Activated T-cell treated with anti-CD3 and anti-CD28 coated beads, Interleukin-2, amount 50 U/mL, for 4 hours (primary cell): ENCODE results near the gene GAS2L2. TPM values are rescaled to one million over a fixed set of nuclear protein-coding genes. Genes with fewer than 3 reads are reported as not detected.
A peak's percentile ranks its signal among the peaks of the same experiment; 100 is the strongest.
"Not testable (repeated sequence)": the region's sequence is repeated elsewhere in the genome, so short reads cannot be mapped to it uniquely, and the experiment has no call there.

ENCODE experiments used
- ATAC-seq, 2 donors: fragments of 200-7000 bp; cut with Tn5 transposase; one replicate each; pipeline ENCODE4 v1.10.0; 2021
- DNase-seq: peaks from one replicate; pipeline ENCODE4 v3.0.0-alpha.2; 2020
- H3K27me3 Mint-ChIP-seq: one replicate; pipeline ENCODE4 v1.8.0; 2021; ENCODE audit warnings: low read depth, mixed read lengths
- H3K36me3 Mint-ChIP-seq: one replicate; pipeline ENCODE4 v1.8.0; 2022; ENCODE audit warnings: mixed read lengths; ENCODE audit not compliant: insufficient read depth
- H3K4me1 Mint-ChIP-seq: one replicate; pipeline ENCODE4 v1.8.0; 2021; ENCODE audit warnings: low read depth, mixed read lengths
- H3K4me3 Mint-ChIP-seq: one replicate; pipeline ENCODE4 v1.8.0; 2021; ENCODE audit warnings: mild to moderate bottlenecking, moderate library complexity, mixed read lengths
- H3K9me3 Mint-ChIP-seq: one replicate; pipeline ENCODE4 v1.8.0; 2021; ENCODE audit warnings: mixed read lengths
- total RNA-seq, 3 donors: library from RNA; stranded (reverse); gene quantifications; one replicate each; pipeline ENCODE4 v1.2.1, GENCODE V29; 2021

The GAS2L2 gene
- total RNA-seq, 3 donors from 2014 or later = 0.05 TPM; not detected in 2

DNA sequence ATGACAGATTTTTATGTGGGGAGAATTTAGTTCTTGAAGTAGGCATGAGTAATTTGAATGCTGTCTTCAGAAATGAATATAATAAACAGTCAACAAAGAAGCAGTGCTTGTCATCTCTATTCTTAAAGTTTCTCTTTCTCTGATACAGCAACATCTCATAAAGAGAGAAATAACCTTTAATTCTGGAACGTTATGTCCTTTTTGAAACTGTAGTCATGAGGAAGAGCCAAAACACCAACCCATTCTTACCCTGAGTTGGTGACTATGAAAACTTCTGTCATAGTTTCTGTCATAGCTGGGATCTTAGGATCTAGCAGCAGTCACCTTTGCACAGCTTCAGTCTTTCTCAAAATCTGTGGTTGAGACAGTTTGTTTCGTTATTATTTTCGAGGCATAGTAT, 36.9 kb downstream of the GAS2L2 start:
- no peak for ATAC-seq
- no peak for DNase-seq
- peaks cover 8% of the 10 kb centered on the region for H3K4me1 Mint-ChIP-seq
- no peak overlapping the region for H3K4me3 Mint-ChIP-seq
- H3K36me3 Mint-ChIP-seq = peaks cover 30% of the 10 kb centered on the region
- H3K27me3 Mint-ChIP-seq = no peaks in the 10 kb centered on the region
- H3K9me3 Mint-ChIP-seq = no peaks in the 10 kb centered on the region

DNA sequence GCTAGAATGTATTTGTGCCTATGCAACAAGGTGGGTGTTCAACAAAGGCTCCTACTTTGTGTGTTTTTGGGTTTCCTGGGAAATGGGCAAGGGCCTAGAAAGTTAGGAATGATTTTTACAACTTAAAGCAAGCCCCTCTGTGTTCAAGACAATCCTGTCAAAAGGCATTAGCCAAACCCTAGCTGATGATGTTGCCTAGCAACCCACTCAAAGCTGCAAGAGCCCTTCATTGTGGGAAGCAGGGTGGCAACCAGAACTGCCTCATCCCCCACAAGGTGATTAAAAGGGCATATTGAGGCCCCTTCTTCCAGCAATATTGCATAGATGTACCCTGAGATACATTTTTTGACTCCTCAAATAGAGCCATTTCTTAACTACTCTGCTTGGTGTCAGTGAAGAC, 37.6 kb downstream of the GAS2L2 start:
- DNase-seq (no peak), ATAC-seq (no peak)
- H3K27me3 Mint-ChIP-seq = no peaks in the 10 kb centered on the region
- no peak overlapping the region for H3K4me3 Mint-ChIP-seq
- peaks cover 10% of the 10 kb centered on the region for H3K4me1 Mint-ChIP-seq
- peaks cover 29% of the 10 kb centered on the region for H3K36me3 Mint-ChIP-seq
- no peaks in the 10 kb centered on the region for H3K9me3 Mint-ChIP-seq

DNA sequence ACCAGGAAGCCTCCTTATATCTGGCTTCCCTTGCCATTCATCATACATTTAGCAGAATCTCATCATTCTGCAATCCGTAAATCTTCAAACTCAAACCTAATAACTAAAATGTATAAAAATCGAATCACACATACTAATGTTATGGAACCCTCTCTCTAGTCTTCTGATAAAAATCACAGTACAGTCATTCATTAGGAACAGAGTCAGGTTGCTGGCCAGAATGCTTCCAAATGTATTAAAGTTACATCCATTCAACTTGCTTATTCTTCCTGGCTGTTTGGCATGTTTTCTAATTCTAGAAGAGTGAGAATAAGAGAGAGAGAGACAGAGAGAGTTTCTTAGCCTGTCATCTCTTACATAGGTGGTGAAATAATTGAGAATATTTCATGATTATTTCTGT, 38.1 kb downstream of the GAS2L2 start:
- Mint-ChIP-seq H3K4me1 (peaks cover 10% of the 10 kb centered on the region), H3K4me3 (no peak overlapping the region), H3K27me3 (no peaks in the 10 kb centered on the region), H3K36me3 (peaks cover 29% of the 10 kb centered on the region), H3K9me3 (no peaks in the 10 kb centered on the region)
- ATAC-seq (no peak), DNase-seq (no peak)

DNA sequence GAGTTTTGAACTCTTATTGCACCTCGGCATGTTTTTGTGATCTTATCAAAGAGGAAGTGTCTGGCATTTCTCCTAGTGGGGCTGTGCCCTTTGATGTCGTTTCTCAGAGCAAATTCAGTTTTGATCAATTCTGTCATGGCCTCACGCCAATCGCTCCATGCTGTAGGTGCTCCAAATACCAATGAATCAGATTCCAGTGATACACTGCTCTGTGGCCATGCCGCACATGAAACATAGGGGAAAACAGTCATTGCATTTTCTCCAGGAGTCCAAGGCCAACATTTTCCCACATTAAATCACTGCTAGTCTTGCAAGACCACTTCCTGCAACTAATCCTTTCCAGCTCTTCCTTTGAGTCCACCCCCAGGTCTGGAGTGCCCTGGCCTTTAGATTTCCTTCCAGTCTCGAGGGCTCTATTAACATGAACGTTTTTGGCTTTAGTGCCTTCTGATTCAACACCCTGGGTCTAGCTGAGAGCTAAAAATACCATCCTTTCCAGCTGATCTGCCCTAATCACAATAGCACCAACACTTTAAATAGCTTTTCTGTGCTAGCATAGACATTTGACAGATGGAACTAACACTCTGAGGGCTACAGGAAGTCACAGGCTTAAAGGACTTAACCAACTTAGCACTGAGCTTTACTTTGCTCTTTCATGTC, 39.8 kb downstream of the GAS2L2 start:
- Mint-ChIP-seq H3K4me1 (peaks cover 20% of the 10 kb centered on the region), H3K36me3 (peaks cover 28% of the 10 kb centered on the region)
- no peak for ATAC-seq

GRCh38 chr17:35710950-35711349, 42.1 kb downstream of the GAS2L2 start:
- DNase-seq (no peak), ATAC-seq (no peak)
- Mint-ChIP-seq H3K4me3 (no peak overlapping the region), H3K4me1 (peaks cover 32% of the 10 kb centered on the region), H3K27me3 (no peaks in the 10 kb centered on the region), H3K36me3 (peaks cover 21% of the 10 kb centered on the region), H3K9me3 (no peaks in the 10 kb centered on the region)

More for the DNA sequence above, 39.8 kb downstream of the GAS2L2 start:
- Mint-ChIP-seq H3K27me3 (no peaks in the 10 kb centered on the region), H3K9me3 (no peaks in the 10 kb centered on the region), H3K4me3 (no peak overlapping the region)
- DNase-seq = no peak

DNA sequence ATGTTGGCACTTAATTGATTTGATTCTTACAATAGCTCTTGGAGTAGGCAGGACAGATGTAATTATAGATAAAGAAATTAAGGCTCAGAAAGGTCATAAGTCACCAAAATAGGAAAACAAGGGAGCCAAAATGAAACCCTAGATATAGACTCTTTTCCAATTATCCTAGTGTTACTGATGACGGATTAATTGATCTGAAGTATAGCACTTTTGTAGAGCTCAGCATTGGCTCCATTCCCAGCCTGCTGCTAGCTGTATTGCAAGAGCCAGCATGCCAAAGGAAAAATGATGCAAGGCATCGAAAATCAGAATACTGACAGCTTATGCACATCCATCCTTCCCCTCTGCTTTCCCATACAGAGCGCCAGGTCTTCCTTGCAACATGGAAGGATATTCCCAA, 43.2 kb downstream of the GAS2L2 start:
- no peak for ATAC-seq
- H3K36me3 Mint-ChIP-seq = peaks cover 30% of the 10 kb centered on the region
- no peaks in the 10 kb centered on the region for H3K9me3 Mint-ChIP-seq

DNA sequence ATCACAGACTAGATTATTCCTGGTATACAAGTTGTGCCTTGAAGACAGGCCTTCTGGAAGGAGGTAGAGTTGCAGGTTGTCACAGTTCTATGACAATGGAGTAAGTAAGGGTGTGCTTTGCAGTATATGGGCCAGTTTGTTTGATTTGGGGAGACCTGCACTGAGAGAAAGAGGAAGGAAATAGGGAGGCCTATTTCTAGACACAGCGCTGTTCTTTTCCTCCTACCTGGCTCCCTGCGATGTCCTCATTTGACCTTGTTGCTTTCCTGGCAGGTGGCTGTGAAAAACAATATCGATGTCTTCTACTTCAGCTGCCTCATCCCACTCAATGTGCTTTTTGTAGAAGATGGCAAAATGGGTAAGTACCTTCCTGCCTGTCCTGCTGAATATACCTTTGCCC, 44.1 kb downstream of the GAS2L2 start:
- H3K27me3 Mint-ChIP-seq = no peaks in the 10 kb centered on the region
- no peak overlapping the region for H3K4me3 Mint-ChIP-seq
- peaks cover 47% of the 10 kb centered on the region for H3K4me1 Mint-ChIP-seq
- no peak for ATAC-seq
- H3K9me3 Mint-ChIP-seq = no peaks in the 10 kb centered on the region
- peaks cover 34% of the 10 kb centered on the region for H3K36me3 Mint-ChIP-seq
- no peak for DNase-seq

More for the DNA sequence above, 43.2 kb downstream of the GAS2L2 start:
- H3K4me3 Mint-ChIP-seq = no peak overlapping the region
- H3K4me1 Mint-ChIP-seq = peaks cover 42% of the 10 kb centered on the region
- H3K27me3 Mint-ChIP-seq = no peaks in the 10 kb centered on the region
- DNase-seq = no peak

- Mint-ChIP-seq H3K9me3 (no peaks in the 10 kb centered on the region), H3K4me3 (no peak overlapping the region), H3K27me3 (no peaks in the 10 kb centered on the region), H3K36me3 (peaks cover 39% of the 10 kb centered on the region), H3K4me1 (peaks cover 47% of the 10 kb centered on the region)
- ATAC-seq (peak; percentile 89 to 93), DNase-seq (no peak)
These were observed 44.9 kb downstream of the GAS2L2 start for GRCh38 chr17:35708149-35708548.

GRCh38 chr17:35705705-35706104, 47.3 kb downstream of the GAS2L2 start:
- DNase-seq = no peak
- Mint-ChIP-seq H3K4me3 (no peak overlapping the region), H3K36me3 (peaks cover 50% of the 10 kb centered on the region), H3K27me3 (no peaks in the 10 kb centered on the region), H3K9me3 (peaks cover 5% of the 10 kb centered on the region), H3K4me1 (peaks cover 39% of the 10 kb centered on the region)
- ATAC-seq = no peak

DNA sequence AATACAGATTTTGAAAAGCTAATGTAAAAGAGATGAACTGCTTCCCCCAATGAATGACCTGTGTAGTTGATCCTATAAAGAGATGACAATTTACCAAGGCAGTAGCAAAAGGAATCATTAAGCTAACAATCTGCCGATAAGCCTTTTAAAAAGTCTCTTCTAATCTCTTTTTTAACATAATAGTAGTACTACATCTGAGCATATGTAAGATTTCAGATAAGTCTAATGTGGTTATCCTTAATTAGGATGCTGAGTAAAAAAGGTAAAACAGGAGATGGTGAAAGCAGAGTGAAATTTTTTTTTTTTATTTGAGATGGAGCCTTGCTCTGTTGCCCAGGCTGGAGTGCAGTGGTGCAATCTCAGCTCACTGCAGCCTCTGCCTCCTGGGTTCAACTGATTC, 47.8 kb downstream of the GAS2L2 start:
- H3K4me3 Mint-ChIP-seq = no peak overlapping the region
- peaks cover 5% of the 10 kb centered on the region for H3K9me3 Mint-ChIP-seq
- H3K4me1 Mint-ChIP-seq = peaks cover 39% of the 10 kb centered on the region
- H3K36me3 Mint-ChIP-seq = peaks cover 47% of the 10 kb centered on the region
- H3K27me3 Mint-ChIP-seq = no peaks in the 10 kb centered on the region
- ATAC-seq (no peak), DNase-seq (no peak)

GRCh38 chr17:35703308-35703707, 49.7 kb downstream of the GAS2L2 start:
- Mint-ChIP-seq H3K36me3 (peaks cover 39% of the 10 kb centered on the region), H3K4me1 (peaks cover 30% of the 10 kb centered on the region)
- not testable (repeated sequence) for H3K27me3 Mint-ChIP-seq, ATAC-seq, H3K9me3 Mint-ChIP-seq, DNase-seq, H3K4me3 Mint-ChIP-seq

DNA sequence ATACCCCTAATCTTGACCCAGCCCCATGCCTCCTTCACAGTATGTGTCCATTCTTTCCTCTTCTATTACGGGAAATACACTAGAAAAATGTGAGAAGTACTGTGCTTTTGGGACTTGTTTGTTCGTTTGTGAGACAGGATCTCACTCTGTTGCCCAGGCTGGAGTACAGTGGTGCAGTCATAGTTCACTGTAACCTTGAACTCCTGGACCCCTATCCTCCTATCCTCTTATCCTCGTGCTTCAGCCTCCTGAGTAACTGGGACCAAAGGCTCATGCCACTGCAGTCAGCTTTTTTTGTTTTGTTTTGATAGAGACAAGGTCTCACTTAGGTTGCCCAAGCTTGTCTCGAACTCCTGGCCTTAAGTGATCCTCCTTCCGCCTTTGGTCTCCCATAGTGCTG, 51.5 kb downstream of the GAS2L2 start:
- H3K27me3 Mint-ChIP-seq = no peaks in the 10 kb centered on the region
- peaks cover 18% of the 10 kb centered on the region for H3K4me1 Mint-ChIP-seq
- peaks cover 5% of the 10 kb centered on the region for H3K9me3 Mint-ChIP-seq
- no peak overlapping the region for H3K4me3 Mint-ChIP-seq
- DNase-seq (no peak), ATAC-seq (no peak)
- H3K36me3 Mint-ChIP-seq = peaks cover 43% of the 10 kb centered on the region

- Mint-ChIP-seq H3K9me3 (peaks cover 5% of the 10 kb centered on the region), H3K27me3 (no peaks in the 10 kb centered on the region), H3K4me3 (no peak overlapping the region), H3K4me1 (peaks cover 9% of the 10 kb centered on the region), H3K36me3 (peaks cover 43% of the 10 kb centered on the region)
- DNase-seq (no peak), ATAC-seq (no peak)
These were observed 52.9 kb downstream of the GAS2L2 start for GRCh38 chr17:35700150-35700549.

- H3K36me3 Mint-ChIP-seq = peaks cover 37% of the 10 kb centered on the region
- no peak for ATAC-seq
- peaks cover 2% of the 10 kb centered on the region for H3K4me1 Mint-ChIP-seq
- peaks cover 5% of the 10 kb centered on the region for H3K9me3 Mint-ChIP-seq
- no peak overlapping the region for H3K4me3 Mint-ChIP-seq
- DNase-seq = no peak
- no peaks in the 10 kb centered on the region for H3K27me3 Mint-ChIP-seq
These were observed 54.2 kb downstream of the GAS2L2 start for GRCh38 chr17:35698800-35699199.

DNA sequence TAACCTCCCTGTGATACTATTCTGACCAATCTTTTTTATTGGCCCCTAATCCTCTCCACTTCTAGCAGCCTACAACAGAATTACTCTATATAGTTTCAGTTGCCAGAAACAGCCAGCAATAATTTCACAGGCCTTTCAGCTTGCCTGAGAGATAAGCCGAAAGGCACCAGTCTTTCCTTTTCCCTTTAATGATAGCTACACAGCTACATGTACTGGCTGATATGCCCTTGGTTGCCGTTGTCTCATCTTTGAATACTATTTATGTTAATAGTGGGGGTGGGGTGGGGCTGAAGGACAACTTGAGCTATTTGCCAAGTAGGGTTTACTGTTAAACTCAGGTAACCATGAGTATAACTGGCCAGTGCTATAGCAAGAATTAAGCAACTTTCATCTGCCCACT, 57.4 kb downstream of the GAS2L2 start:
- H3K27me3 Mint-ChIP-seq = no peaks in the 10 kb centered on the region
- peaks cover 30% of the 10 kb centered on the region for H3K36me3 Mint-ChIP-seq
- DNase-seq = no peak
- ATAC-seq = no peak
- no peaks in the 10 kb centered on the region for H3K4me1 Mint-ChIP-seq
- H3K9me3 Mint-ChIP-seq = no peaks in the 10 kb centered on the region
- H3K4me3 Mint-ChIP-seq = no peak overlapping the region
